ENCODE results near the gene COL4A1.

COL4A1 gene

GRCh38 chr13:110341445-110342244, 34.7 kb upstream of the COL4A1 start:
- no peak for DNase-seq (ENCODE audit: low spot score)

GRCh38 chr13:110340812-110341444, 34.0 kb upstream of the COL4A1 start:
- no peak for DNase-seq (ENCODE audit: low spot score)

- DNase-seq (ENCODE audit: low spot score): no peak
These were observed 33.1 kb upstream of the COL4A1 start for GRCh38 chr13:110339975-110340550.

GRCh38 chr13:110339263-110339662, 32.3 kb upstream of the COL4A1 start:
- DNase-seq (ENCODE audit: low spot score): no peak

- no peak for DNase-seq (ENCODE audit: low spot score)
These were observed 31.6 kb upstream of the COL4A1 start for GRCh38 chr13:110338441-110339101.

- DNase-seq (ENCODE audit: low spot score): no peak
These were observed 30.3 kb upstream of the COL4A1 start for GRCh38 chr13:110337247-110337646.

- DNase-seq (ENCODE audit: low spot score): no peak
These were observed 29.7 kb upstream of the COL4A1 start for GRCh38 chr13:110336681-110337080.

- DNase-seq (ENCODE audit: low spot score): no peak
These were observed 29.2 kb upstream of the COL4A1 start for GRCh38 chr13:110336108-110336507.

- no peak for DNase-seq (ENCODE audit: low spot score)
These were observed 28.0 kb upstream of the COL4A1 start for GRCh38 chr13:110334841-110335490.

- DNase-seq (ENCODE audit: low spot score): no peak
These were observed 27.3 kb upstream of the COL4A1 start for GRCh38 chr13:110334256-110334655.

GRCh38 chr13:110333837-110334236, 26.9 kb upstream of the COL4A1 start:
- DNase-seq (ENCODE audit: low spot score): no peak

- DNase-seq (ENCODE audit: low spot score): no peak
These were observed 25.8 kb upstream of the COL4A1 start for GRCh38 chr13:110332750-110333149.

GRCh38 chr13:110331362-110331761, 24.4 kb upstream of the COL4A1 start:
- no peak for DNase-seq (ENCODE audit: low spot score)

GRCh38 chr13:110330491-110331011, 23.6 kb upstream of the COL4A1 start:
- DNase-seq (ENCODE audit: low spot score): no peak

- no peak for DNase-seq (ENCODE audit: low spot score)
These were observed 23.0 kb upstream of the COL4A1 start for GRCh38 chr13:110329798-110330461.

GRCh38 chr13:110329258-110329657, 22.3 kb upstream of the COL4A1 start:
- DNase-seq (ENCODE audit: low spot score): no peak

- DNase-seq (ENCODE audit: low spot score): no peak
These were observed 21.6 kb upstream of the COL4A1 start for GRCh38 chr13:110328573-110328972.

- DNase-seq (ENCODE audit: low spot score): no peak
These were observed 20.2 kb upstream of the COL4A1 start for GRCh38 chr13:110327051-110327721.

GRCh38 chr13:110326263-110326904, 19.4 kb upstream of the COL4A1 start:
- peak; percentile 4 for DNase-seq (ENCODE audit: low spot score)
